Testis (tissue), 2 donors: ENCODE results near the gene GNB5.

Experiments
- CTCF ChIP-seq, 3 experiments: fragments of 450-650 bp in 2 of 3; fragments of 200-600 bp in 1 of 3; sonication (generic) in 1 of 3; IDR thresholded peaks; one replicate each; pipeline ENCODE4 v1.5.1; 2016 to 2019; ENCODE audit warnings: antibody characterized with exemption in 3 of 3, mild to moderate bottlenecking in 2 of 3, moderate library complexity in 1 of 3
- POLR2A ChIP-seq: fragments of 450-650 bp; IDR thresholded peaks from one replicate; pipeline ENCODE4 v1.6.1; 2017; ENCODE audit warnings: antibody characterized with exemption, mild to moderate bottlenecking, moderate library complexity

- TF ChIP-seq CTCF (IDR thresholded peaks at IDR 0.05) (no peak), POLR2A (no peak)
These were observed 96.2 kb downstream of the GNB5 start for GRCh38 chr15:52094811-52095584.
